Measurements from ENCODE around the gene SERINC5.
"Not testable (repeated sequence)": the region's sequence is repeated elsewhere in the genome, so short reads cannot be mapped to it uniquely, and the experiment has no call there.

The SERINC5 gene

DNA sequence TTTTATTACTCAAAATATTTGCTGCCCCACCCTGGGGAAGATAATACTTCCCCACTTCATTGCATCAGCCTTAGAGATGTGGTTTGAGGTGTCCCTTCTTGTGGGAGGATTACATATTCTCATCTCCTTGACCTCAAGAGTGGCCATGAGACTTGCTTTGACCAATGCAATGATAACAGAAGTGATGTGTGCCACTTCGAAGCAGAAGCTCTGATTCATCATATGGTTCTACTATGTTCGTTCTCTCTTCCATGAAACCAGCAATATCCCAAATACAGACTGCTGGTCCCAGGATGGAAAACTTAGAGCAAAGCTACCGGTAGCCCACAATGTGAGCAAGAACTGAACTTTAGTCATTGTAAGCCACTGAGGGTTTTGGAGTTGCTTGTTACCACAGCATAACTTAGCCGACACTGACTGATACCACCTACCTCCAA lies 128.7 kb downstream of the SERINC5 start:
- peak in 1 of 2 donors; percentile 5 for DNase-seq

DNA sequence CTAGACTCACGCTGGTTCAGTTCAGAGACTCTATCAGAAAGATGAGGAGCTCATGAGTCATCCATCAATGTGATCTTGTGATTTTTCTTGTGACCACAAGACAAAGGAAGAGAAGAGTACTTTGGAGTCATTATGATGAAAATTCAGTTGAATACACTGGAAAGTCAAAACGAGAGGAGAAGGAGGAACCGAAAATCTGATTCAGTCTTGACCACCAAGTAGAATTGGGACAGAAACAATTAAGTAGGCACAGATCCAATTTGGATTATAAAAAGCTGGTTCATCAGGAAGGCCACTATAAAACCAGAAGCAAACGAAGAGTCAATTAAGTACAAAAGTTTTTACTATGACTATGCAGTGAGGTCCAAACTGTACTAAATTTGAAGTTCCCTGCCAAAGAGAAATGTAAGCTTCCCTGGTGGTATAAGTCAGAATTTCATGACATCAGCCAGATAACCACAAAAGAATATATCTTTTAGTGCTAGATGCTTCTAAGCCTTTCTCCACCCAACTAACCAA lies 129.8 kb downstream of the SERINC5 start:
- no peak for DNase-seq

DNA sequence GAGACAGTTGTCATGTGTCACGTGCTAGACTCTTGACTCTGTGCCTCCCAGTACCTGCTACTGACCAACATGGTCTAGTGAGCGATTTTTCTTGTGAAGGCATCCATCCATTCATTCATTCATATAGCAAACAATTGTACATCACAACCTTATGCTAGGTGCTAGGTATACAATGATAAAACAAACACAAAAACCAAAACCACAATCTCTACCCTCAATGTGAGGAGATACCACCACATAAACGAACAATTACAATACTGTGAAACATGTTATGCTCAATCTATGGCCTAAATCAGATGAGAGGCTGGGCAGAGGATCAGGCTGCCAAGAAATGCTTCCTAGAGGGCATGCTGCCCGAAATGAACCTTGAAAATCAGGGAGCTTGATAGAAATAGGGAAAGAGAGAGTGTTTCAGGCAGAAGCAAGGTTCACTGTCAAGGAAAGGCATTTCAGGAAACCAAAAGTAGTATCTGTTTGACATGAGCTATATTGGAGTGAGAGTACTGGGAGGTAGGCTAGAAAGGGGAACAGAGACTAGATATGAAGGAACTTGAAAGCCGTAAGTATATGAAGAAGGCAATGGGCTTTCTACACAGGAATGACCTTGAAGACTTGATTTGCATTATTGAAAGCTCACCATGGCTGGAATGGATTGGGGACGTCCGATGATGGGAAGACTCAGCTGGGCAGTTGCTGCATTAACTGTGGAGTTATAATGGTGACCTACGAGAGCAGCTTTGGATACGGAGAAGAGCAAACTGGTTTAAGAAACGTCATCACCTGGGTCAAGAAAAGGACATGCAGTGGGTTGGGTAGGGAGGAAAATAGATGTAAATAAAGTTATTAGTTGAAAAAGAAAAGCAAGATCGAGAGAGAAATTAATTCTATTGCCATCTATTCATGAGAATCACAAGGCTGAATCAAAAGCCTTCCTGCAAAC lies 130.6 kb downstream of the SERINC5 start:
- DNase-seq = peak in 1 of 2 donors; percentile 7

DNA sequence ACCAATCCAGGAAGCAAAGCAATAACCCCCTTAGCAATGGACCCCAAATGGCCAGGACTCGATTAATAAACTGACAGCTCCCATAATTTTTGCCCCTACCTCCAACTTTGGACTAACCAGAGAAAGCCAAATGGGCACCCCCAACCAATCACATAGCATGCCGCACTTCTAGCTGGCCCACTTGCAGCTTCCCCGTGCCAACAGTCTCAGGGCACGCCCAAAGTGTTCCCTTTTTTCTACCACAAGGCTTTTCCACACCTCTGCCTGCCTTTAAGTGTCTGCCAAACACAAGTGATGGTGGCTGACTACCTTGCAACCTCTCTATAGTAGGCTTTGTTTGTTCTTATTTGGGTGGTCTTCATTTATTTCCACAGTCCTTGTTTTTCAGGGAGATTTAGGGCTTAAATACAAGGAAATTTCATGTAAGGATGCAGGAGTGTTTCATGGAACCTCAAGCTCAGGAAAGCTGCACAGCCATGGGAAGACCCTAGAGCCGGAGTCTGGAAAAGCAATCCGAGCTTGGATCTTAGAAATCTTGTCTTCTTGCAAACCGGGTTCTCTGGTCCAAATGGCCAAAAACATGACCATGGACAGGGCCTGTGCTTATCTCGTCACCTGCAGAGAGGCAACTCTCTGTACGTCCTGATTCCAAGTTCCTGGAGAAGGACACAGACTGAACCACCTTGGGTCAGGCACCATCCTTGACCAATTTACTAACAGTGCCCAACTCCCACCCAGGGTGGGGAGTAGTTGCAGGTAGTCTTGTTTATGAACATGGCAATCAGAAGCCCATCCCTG lies 131.5 kb downstream of the SERINC5 start:
- no peak for DNase-seq

DNA sequence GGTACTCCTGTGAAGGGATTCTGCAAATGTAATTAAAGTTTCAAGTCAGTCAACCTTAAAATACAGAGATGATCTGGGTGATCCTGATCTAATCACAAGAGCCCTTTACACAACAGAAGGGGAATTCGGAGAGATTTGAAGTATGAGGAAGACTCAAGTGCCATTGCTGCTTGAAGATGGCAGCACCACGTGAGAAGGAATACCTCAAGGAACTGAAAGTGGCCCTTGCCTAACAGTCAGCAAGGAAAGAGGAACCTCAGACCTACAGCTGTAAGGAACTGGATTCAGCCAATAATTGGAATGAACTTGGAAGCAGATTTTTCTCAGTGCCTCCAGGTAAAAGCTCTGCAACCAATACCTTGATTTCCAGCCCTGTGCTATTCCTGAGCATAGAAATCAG lies 133.3 kb downstream of the SERINC5 start:
- no peak for DNase-seq

DNA sequence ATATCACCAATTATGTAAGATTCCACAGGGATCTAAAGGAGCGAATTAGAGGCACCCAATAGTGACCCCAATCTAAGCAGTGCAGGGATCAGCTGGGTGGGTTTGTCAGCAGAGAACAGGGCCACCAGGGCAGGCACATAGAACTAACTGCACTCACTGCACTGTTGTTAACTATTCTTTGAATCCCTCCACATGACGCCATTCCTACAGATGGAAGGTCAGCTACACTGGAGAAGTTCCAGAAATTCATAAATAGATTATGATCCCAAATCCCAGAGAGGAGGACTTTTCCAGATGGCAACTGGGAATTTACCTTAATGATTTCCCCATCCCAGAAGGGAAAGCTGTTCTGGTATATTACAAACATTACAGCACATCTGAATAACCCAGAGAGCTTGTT lies 136.5 kb downstream of the SERINC5 start:
- no peak for DNase-seq

DNA sequence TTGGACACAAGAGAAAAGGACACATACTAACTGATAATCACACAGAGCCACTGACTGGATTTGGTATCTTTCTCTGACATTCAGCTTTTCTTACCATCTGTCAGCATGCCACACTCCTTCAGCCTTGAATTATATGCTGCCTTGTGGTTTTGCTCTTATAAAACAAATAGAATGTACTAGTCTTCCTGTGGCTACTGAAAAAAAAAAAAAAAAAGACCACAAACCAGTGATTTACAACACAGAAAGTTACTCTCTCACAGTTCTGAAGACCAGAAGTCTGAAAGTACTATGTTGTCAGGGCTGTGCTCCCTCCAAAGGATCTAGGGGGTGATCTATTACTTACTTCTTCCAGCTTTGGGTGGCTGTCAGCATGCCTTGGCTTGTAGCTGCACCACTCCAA lies 138.4 kb downstream of the SERINC5 start:
- DNase-seq = no peak

DNA sequence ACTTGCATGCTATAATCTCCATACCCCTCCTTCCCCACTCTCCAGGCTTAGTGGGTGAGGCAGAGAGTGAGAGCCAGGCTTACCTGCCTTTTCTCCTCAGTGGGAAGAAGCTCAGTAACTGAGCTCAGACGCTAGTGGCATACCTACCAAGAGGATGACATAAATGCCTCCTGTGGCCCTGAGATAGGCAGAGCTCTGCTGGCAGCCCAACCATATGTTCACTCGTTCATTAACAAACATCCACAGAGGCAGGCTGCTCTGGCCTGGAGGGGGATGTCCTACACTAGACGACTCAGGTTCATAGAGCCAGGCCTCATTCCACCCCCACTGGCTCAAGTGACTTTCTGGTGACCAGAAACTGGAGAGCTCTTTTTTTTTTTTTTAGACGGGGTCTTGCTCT lies 139.4 kb downstream of the SERINC5 start:
- no peak for DNase-seq

DNA sequence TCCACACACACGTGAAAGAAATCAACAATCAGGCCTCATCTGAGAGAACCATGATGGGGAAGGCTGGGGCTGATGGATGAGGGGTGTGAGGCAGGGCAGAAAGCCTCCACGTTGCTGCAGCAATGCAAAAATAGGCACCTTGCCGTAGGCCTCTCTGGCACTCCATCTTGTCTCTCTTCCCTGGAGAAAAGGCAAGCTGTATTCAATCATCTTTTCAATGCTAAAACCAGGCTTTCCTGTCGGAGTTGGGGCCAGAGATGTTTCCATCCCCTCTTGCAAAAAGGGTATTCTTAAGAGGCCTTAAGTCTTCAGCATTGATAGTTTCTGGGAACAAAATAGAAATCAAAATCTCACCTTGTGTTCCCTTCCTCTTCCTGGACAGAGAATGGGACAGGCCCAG lies 139.8 kb downstream of the SERINC5 start:
- no peak for DNase-seq

DNA sequence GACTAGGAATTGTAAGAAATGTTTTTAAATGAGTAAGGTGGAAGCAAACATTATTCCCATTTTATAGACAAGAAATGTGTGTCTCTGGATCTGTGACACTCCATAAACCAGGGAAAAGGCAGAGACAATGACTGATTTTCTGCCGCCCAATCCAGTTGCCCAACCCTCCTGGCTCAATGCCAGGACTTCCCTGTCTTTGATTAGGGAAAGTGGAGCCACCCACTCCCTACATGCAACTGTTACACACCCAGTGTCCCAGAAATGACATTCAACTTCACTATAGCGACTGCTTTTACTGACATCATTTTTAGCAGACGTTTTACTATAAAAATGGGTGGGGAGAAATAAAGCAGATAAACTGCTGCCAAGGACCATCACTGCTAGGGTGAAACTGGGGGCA lies 141.0 kb downstream of the SERINC5 start:
- DNase-seq = no peak

DNA sequence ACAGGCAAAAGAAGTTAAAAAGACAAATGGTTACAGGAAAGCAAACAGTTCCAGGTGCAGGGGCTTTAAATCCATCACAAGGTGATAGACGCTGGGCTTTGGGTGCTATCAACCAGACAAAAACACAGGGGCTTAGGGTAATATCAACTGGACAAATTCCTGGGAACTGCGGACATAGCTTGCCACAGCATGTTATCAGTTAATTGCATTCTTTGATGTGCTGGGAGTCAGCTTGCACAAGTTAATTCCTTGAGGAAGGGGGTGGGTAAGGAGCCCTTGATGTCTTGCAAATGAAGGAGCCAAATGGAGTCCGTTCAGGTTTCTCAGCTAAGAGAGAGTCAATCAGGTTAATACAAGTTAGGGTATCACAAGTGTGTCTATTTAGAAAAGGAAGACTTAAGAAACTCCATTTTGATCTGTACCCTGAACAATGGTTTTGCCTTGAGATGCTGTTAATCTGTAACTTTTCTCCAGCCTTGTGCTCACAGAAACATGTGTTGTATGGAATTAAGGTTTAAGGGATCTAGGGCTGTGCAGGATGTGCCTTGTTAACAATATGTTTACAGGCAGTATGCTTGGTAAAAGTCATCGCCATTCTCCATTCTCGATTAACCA lies 144.4 kb downstream of the SERINC5 start:
- not testable (repeated sequence) for DNase-seq

DNA sequence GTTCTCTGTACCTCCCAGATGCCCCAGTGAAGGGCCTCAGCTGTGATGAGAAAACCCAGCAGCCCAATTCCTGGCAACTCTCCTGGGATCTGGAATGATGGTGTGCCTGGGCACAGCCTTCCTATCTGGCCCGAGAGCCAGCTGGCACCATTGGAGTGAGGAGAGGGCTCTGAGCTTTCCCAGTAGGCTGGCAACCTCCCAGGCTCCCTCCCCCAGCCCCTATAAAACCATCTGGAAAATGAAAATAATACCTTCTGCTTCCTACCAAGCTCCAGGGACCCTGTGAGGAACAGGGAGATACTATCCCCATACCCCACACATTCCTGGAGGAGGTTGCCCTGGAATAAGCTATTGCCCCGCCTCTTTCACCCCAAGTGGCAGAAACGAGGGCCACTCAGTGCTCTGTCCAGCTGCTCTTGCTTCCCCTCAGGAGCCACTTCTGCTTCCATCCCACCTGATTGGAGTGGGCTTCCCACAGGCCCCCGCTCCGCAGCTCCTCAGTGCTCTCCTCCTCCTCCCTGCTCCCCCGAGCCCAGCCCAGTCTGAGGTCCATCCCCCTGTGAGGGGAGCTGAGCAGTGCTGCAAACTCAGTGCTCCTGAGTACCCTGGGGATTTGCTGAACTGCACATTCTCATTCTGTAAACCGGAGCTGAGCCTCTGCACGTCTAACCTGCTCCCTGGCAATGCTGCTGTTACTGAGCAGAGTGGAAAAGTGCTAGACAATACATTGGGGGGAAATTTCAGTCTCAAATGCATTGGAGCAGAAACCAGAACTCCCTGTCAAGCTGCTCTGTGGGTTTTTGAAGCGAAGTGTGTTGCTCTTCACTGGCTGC lies 146.0 kb downstream of the SERINC5 start:
- no peak for DNase-seq

DNA sequence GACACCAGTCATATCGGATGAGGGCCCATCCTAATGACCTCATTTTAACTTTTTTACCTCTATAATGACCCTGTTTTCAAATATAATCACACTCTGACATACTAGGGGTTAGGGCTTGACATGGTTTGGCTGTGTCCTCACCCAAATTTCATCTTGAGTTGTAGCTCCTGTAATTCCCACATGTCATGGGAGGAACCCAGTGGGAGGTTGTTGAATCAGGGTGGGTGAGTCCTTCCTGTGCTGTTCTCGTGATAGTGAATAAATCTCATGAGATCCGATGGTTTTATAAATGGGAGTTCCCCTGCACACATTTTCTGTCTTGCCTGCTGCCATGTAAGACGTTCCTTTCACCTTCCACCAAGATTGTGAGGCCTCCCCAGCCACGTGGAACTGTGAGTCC lies 148.9 kb downstream of the SERINC5 start:
- no peak for DNase-seq

DNA sequence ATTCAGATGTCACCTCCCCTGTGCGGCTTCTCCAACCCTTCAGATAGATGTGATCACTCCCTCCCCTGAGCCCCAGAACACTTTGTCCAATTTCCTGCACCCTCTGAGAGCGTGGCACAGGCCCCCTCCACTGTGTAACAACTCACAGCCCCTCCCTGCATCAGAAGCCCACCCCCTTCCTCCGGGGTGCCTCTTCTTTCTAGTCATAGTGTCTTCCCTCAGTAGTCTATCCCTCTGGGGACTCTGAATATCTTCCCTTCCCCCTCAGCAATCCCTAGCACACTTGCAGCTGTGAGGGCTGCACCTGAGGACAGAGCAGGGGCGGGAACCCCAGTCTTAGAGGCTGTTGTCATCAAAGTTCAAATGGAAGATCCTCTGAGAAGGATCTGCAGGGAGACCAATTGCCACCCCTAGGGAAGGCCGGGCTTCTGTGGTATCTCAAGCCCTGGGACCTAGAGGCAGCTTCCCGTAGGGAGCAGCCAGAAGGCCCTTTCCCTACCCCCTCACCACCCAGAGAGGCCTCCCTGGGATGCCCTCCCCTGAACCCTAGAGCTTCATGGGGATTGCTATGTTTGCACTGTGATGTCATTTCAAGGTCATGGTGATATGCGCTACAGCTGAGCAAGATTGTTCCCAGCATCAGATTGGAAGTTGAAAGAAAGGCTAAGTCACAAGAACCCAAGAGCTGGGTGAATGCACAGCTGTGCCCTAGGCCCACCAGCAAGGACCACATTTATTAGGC lies 150.0 kb downstream of the SERINC5 start:
- DNase-seq = no peak

DNA sequence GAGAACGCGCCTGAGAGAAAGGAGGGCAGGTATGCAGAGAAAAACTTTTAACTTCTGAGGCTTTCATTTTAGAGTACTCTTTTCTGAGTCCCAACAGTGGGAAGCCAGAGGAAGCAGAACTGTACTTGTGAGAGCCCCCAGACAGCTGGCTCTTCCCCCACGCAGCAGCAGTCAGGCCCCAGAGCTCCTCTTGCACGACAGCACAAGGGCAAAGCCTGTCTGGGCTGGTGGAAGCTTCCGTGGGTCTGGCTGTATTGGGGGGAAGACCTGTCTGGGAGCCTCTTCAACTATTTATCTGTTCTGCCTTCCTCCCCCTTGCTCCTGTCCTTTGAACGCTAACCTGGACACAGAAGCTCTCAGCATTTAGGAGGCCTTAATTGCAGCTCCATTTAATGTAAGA lies 152.5 kb downstream of the SERINC5 start:
- DNase-seq = no peak

DNA sequence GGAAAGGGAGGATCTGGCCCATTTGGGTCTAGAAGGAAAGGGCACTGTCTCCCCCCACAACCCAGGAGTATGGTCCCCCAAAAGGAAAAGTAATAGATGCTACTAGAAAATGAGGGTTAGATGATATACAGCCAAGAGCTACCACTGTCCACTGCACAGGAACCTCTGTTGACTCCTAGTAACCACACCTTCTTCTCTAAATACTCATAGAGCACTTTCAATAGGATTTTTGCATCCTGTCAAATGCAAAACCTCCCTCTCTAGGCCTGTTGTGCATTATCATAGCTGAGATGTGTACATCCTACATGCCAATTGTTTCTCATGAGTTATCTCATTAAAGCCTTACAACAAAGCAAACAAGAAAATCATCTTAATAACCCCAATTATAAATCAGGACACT lies 153.9 kb downstream of the SERINC5 start:
- no peak for DNase-seq

DNA sequence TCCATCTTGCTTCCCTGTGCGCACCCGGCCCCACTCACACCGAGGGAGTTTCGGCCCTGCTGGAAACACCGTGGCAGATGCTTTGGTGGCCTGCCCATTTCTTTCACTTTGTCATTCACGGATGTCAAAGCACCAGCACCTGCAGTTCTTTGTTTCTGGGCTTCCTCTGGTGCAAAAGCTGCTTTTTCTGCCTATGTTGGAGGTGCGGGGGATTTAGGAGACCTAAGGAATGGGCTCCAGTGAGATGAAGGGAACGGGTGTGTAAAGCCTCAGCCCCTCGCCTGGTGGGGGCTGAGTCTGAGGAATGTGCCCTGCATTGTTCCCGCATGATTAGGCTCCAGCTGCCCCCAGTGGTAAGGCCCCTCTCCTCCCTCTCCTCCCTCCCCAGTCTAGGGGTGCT lies 158.4 kb downstream of the SERINC5 start:
- DNase-seq = no peak

DNA sequence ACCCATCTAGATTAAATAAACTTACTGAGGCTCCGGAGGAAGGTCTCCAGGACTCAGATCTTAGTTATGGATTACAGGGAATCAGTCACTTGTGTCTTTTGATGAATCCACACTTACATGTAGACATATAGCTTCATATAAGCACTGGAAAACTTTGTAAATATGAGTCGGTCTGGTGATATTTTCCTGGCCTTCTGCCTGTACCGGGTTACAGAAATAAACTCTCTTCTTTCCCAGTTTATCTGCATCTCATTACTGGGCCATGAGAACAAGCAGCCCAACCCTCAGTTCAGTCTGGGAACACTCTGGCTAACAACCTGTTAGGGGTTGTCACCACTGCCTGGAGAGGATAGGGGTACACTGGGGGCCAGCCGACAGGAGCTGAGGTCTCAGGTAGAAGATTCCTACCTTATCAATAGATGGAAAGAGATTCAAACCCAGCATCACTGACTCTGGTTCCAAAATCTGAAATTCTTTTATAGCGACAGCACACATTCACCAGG lies 161.6 kb downstream of the SERINC5 start:
- no peak for DNase-seq

DNA sequence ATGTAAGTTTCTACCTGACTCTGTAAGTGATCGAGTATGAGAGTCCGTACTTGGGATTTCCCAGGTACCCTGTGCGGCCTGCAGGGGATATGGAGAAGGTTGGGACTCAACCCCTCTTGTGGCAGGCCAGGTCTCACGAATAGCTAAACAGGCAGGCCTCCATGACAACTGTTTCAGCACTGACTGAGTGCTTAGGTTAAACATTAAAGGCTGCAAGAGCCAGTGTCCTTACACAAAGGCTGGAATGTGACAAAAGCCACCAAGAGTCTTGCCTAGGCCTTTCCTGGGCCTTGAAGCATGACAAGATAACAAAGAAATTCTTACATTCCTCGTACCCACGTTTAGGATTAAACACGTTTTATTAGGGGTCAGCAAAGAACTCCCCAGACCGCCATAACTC lies 162.1 kb downstream of the SERINC5 start:
- DNase-seq = no peak

DNA sequence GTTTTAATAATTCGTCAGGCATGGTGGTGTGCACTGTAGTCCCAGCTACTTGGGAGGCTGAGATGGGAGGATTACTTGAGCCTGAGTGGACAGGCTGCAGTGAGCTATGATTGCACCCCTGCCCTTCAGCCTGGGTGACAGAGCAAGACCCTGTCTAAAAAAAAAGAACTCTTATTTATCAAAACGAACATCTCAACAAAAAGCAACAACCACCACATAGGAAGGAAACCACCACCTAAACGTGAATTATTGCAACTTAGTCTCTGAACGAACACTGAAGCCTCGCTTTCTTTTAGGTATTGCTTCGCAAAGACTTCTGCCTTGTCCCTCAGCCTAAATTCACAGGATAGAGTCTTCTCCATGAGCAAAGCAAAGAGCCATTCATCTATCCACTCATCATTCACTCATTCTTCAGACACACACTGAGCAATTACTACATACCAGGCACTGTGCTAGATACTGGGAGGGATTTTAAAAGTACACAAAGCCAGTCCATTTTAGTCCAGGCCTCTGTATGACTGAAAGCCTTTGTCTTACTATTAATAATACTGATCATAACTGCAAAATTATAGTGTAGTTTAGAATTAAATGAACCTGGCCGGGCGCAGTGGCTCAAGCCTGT lies 163.3 kb downstream of the SERINC5 start:
- DNase-seq = no peak

DNA sequence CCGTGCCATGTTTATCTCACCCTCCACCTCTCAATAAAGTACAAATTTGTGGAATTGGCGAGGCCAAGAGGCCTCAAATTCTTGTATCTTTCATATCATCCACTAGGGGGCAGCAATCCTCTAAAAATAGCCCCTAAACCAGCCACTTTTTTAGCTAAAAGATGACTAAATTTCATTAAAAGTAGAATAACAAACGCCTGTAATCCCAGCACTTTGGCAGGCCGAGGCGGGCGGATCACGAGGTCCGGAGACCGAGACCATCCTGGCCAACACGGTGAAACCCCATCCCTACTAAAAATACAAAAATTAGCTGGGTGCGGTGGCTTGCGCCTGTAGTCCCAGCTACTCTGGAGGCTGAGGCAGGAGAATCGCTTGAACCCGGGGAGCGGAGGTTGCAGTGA lies 164.1 kb downstream of the SERINC5 start:
- DNase-seq = peak in 1 of 2 donors; percentile 21
